ENCODE results near the gene HMOX1. TPM values are rescaled to one million over a fixed set of nuclear protein-coding genes. Genes with fewer than 3 reads are reported as not detected.

Gene HMOX1
- total RNA-seq: 5.1 TPM

GRCh38 chr22:35380537-35381423 is at the start of gene HMOX1:
TSS of gene HMOX1 (plus strand) at chr22:35381096. CDS start at chr22:35381174, 78 bp downstream.

GRCh38 chr22:35399678-35400500 is 19.0 kb downstream of the HMOX1 start, which contains the start of gene MCM5:
TSS of gene MCM5 (plus strand) at chr22:35400140. CDS start at chr22:35400439, 299 bp downstream.

Small RNA genes lying within 50 kb of the gene (small RNA-seq; reads per million reads assigned to genes)
- gene MIR3909: 2.9 reads per million, percentile 89 among the genes with 10 or more reads in this experiment
- gene MIR6069: not detected

Other genes starting within 250 kb of the HMOX1 start
- gene HMGXB4, start 123.6 kb upstream of the HMOX1 start, total RNA-seq: 28.4 TPM
- 12.2 TPM for gene TOM1, start 81.2 kb upstream of the HMOX1 start, total RNA-seq
- gene MCM5, start 19.0 kb downstream of the HMOX1 start, total RNA-seq: 14.3 TPM
- gene RASD2, start 159.7 kb downstream of the HMOX1 start, total RNA-seq: 6.0 TPM
- 2.5 TPM for gene MB, start 236.2 kb downstream of the HMOX1 start, total RNA-seq

Data from diencephalon (tissue), 1 donor.